Uterus (tissue), 4 donors: Measurements from ENCODE around the gene ARHGEF11. TPM values are rescaled to one million over a fixed set of nuclear protein-coding genes. Genes with fewer than 3 reads are reported as not detected.
A peak's percentile ranks its signal among the peaks of the same experiment; 100 is the strongest.

Experiments used
- DNase-seq, 2 donors: peaks; one replicate each; pipeline ENCODE4 v3.0.0-alpha.2; 2019 to 2020
- H3K27ac ChIP-seq, 2 donors: fragments of 200-600 bp; sonication (generic); 1 replicate in 1 of 2; 2 replicates in 1 of 2; pipeline ENCODE4 v1.5.1; 2016 to 2018
- H3K27me3 ChIP-seq, 2 donors: fragments of 200-600 bp; sonication (generic); one replicate each; pipeline ENCODE4 v1.5.1; 2018 to 2019; ENCODE audit warnings: control low read depth in 1 of 2
- H3K36me3 ChIP-seq, 2 donors: fragments of 200-600 bp; sonication (generic); one replicate each; pipeline ENCODE4 v1.5.1; 2019; ENCODE audit warnings: control low read depth in 1 of 2
- H3K4me1 ChIP-seq, 2 donors: fragments of 200-600 bp; sonication (generic); one replicate each; pipeline ENCODE4 v1.5.1; 2018 to 2019; ENCODE audit warnings: control low read depth in 1 of 2
- H3K4me3 ChIP-seq, 2 donors: fragments of 200-600 bp; sonication (generic); 1 replicate in 1 of 2; 2 replicates in 1 of 2; pipeline ENCODE4 v1.5.1; 2018 to 2019; ENCODE audit warnings: mild to moderate bottlenecking in 1 of 2
- H3K9me3 ChIP-seq, 2 donors: fragments of 200-600 bp; sonication (generic); one replicate each; pipeline ENCODE4 v1.5.1; 2019; ENCODE audit warnings: control low read depth in 1 of 2
- CTCF ChIP-seq, 4 experiments: fragments of 200-600 bp in 2 of 4; fragments of 450-650 bp in 2 of 4; sonication (generic) in 2 of 4; IDR thresholded peaks; one replicate each; pipeline ENCODE4 v1.5.1; 2016 to 2019; ENCODE audit warnings: antibody characterized with exemption in 4 of 4, mild to moderate bottlenecking in 2 of 4, moderate library complexity in 1 of 4
- POLR2A ChIP-seq, 2 donors: fragments of 450-650 bp; IDR thresholded peaks; one replicate each; pipeline ENCODE4 v1.6.1; 2016; ENCODE audit warnings: antibody characterized with exemption in 2 of 2, mild to moderate bottlenecking in 1 of 2, moderate library complexity in 1 of 2
- intact Hi-C: fragments of 100-400 bp; cut with DNase I; formaldehyde crosslinking; loops from one replicate; pipeline ENCODE4 v1.15.1; 2023; ENCODE audit warnings: low total_unique reads
- total RNA-seq, 4 donors: library from RNA; depleted of rRNA in 3 of 4; stranded (reverse); fragments of >200 nt in 3 of 4; gene quantifications; one replicate each; pipeline versions ENCODE4 v1.1.0 to v1.2.4, GENCODE V29; 2014 to 2023
- donor health status: DM: yes; HTN: yes; CAD: no.

ARHGEF11 gene
- total RNA-seq, 4 donors from 2014 or later = 28.2 to 65.3 (median 40.5) TPM

- no peaks in the 10 kb centered on the region for H3K36me3 ChIP-seq
- intact Hi-C loops = no loop called here
- TF ChIP-seq CTCF (IDR thresholded peaks at IDR 0.05) = no peak
- TF ChIP-seq POLR2A (IDR thresholded peaks at IDR 0.05) = no peak
Measured at GRCh38 chr1:156959925-156960324, 85.6 kb downstream of the ARHGEF11 start.

GRCh38 chr1:156959414-156959813, 86.1 kb downstream of the ARHGEF11 start:
- H3K9me3 ChIP-seq = no peaks in the 10 kb centered on the region
- H3K36me3 ChIP-seq = no peaks in the 10 kb centered on the region
- no peaks in the 10 kb centered on the region for H3K27me3 ChIP-seq
- H3K4me3 ChIP-seq = no peak overlapping the region
- H3K4me1 ChIP-seq = no peaks in the 10 kb centered on the region
- no peak overlapping the region for H3K27ac ChIP-seq
- TF ChIP-seq CTCF (IDR thresholded peaks at IDR 0.05) (no peak), POLR2A (IDR thresholded peaks at IDR 0.05) (no peak)
- intact Hi-C loops = no loop called here
- peak in 1 of 2 donors; percentile 32 for DNase-seq

More at GRCh38 chr1:156959925-156960324, 85.6 kb downstream of the ARHGEF11 start:
- no peak overlapping the region for H3K4me3 ChIP-seq
- no peaks in the 10 kb centered on the region for H3K27me3 ChIP-seq
- no peaks in the 10 kb centered on the region for H3K4me1 ChIP-seq
- no peaks in the 10 kb centered on the region for H3K9me3 ChIP-seq
- H3K27ac ChIP-seq = no peak overlapping the region
- no peak for DNase-seq

GRCh38 chr1:156958247-156958714, 87.3 kb downstream of the ARHGEF11 start:
- Histone ChIP-seq H3K27me3 (no peaks in the 10 kb centered on the region), H3K4me3 (no peak overlapping the region), H3K36me3 (no peaks in the 10 kb centered on the region), H3K4me1 (no peaks in the 10 kb centered on the region), H3K9me3 (no peaks in the 10 kb centered on the region), H3K27ac (no peak overlapping the region)
- TF ChIP-seq POLR2A (IDR thresholded peaks at IDR 0.05) (no peak), CTCF (IDR thresholded peaks at IDR 0.05) (no peak)
- intact Hi-C loops = no loop called here
- no peak for DNase-seq

GRCh38 chr1:156957634-156958033, 87.9 kb downstream of the ARHGEF11 start:
- H3K27me3 ChIP-seq = no peaks in the 10 kb centered on the region
- H3K4me1 ChIP-seq = no peaks in the 10 kb centered on the region
- no peak for TF ChIP-seq CTCF (IDR thresholded peaks at IDR 0.05)
- no peak for TF ChIP-seq POLR2A (IDR thresholded peaks at IDR 0.05)
- H3K9me3 ChIP-seq = no peaks in the 10 kb centered on the region
- intact Hi-C loops = no loop called here
- no peaks in the 10 kb centered on the region for H3K36me3 ChIP-seq
- H3K27ac ChIP-seq = no peak overlapping the region
- no peak overlapping the region for H3K4me3 ChIP-seq
- no peak for DNase-seq

GRCh38 chr1:156956333-156956732, 89.2 kb downstream of the ARHGEF11 start:
- Histone ChIP-seq H3K27me3 (no peaks in the 10 kb centered on the region), H3K4me3 (no peak overlapping the region), H3K4me1 (no peaks in the 10 kb centered on the region), H3K36me3 (no peaks in the 10 kb centered on the region), H3K27ac (no peak overlapping the region), H3K9me3 (no peaks in the 10 kb centered on the region)
- intact Hi-C loops = no loop called here
- TF ChIP-seq POLR2A (IDR thresholded peaks at IDR 0.05) = no peak
- no peak for TF ChIP-seq CTCF (IDR thresholded peaks at IDR 0.05)
- DNase-seq = no peak
